NCI-H2107 treated with DMSO at 0.1 percent for 48 hours (cell line): ENCODE results near the gene CREBBP.
A peak's percentile ranks its signal among the peaks of the same experiment; 100 is the strongest.

Experiments used
- DNase-seq: peaks from one replicate; lab custom pipeline; 2025; ENCODE audit not compliant: unreplicated experiment; lab: John Stamatoyannopoulos, UW

The CREBBP gene

GRCh38 chr16:3825103-3825502 is 55.4 kb downstream of the CREBBP start:
- no peak for DNase-seq

GRCh38 chr16:3824121-3824795 is 56.3 kb downstream of the CREBBP start:
- DNase-seq, result no peak

- DNase-seq, result no peak
These were observed 57.1 kb downstream of the CREBBP start for GRCh38 chr16:3823427-3823826.

- DNase-seq, result peak; percentile 25
These were observed 58.0 kb downstream of the CREBBP start for GRCh38 chr16:3822366-3823045.

- DNase-seq, result no peak
These were observed 59.3 kb downstream of the CREBBP start for GRCh38 chr16:3821184-3821583.

- DNase-seq, result peak; percentile 87
These were observed 60.5 kb downstream of the CREBBP start for GRCh38 chr16:3819746-3820724.

- no peak for DNase-seq
These were observed 61.4 kb downstream of the CREBBP start for GRCh38 chr16:3819175-3819527.

- DNase-seq, result no peak
These were observed 64.2 kb downstream of the CREBBP start for GRCh38 chr16:3816326-3816725.

- DNase-seq, result no peak
These were observed 65.8 kb downstream of the CREBBP start for GRCh38 chr16:3814755-3815154.

GRCh38 chr16:3812469-3813172 is 67.9 kb downstream of the CREBBP start:
- no peak for DNase-seq

- no peak for DNase-seq
These were observed 69.7 kb downstream of the CREBBP start for GRCh38 chr16:3810818-3811217.

GRCh38 chr16:3810198-3810664 is 70.3 kb downstream of the CREBBP start:
- DNase-seq, result no peak

- no peak for DNase-seq
These were observed 72.0 kb downstream of the CREBBP start for GRCh38 chr16:3808308-3809063.

- no peak for DNase-seq
These were observed 72.9 kb downstream of the CREBBP start for GRCh38 chr16:3807425-3808123.

- no peak for DNase-seq
These were observed 76.0 kb downstream of the CREBBP start for GRCh38 chr16:3804426-3805016.

GRCh38 chr16:3800477-3801270 is 79.8 kb downstream of the CREBBP start:
- no peak for DNase-seq

GRCh38 chr16:3800019-3800418 is 80.5 kb downstream of the CREBBP start:
- DNase-seq, result no peak

GRCh38 chr16:3799354-3799753 is 81.2 kb downstream of the CREBBP start:
- DNase-seq, result no peak
